GM23338 (cell line): Measurements from ENCODE around the gene TMBIM1.

Source experiments
- CREB1 ChIP-seq: fragments of 250-450 bp; sonication (Bioruptor Pico); IDR thresholded peaks from 2 replicates; pipeline ENCODE4 v1.5.0; 2020; ENCODE audit warnings: low read depth, mild to moderate bottlenecking, moderate library complexity
- EZH2phosphoT487 ChIP-seq: fragments of 200-600 bp; sonication (generic); IDR thresholded peaks from one replicate; pipeline ENCODE4 v1.8.1; 2018; ENCODE audit warnings: antibody characterized with exemption; ENCODE audit not compliant: unreplicated experiment
- JUNB ChIP-seq: IDR thresholded peaks from one replicate; pipeline ENCODE4 v1.6.1; 2016; ENCODE audit warnings: antibody characterized with exemption; ENCODE audit not compliant: unreplicated experiment
- POLR2AphosphoS5 ChIP-seq: IDR thresholded peaks from 2 replicates; pipeline ENCODE4 v1.6.1; 2016; ENCODE audit warnings: antibody characterized with exemption, low read depth
- ZNF114 ChIP-seq: fragments of 250-450 bp; sonication (Bioruptor Pico); IDR thresholded peaks from 2 replicates; pipeline ENCODE4 v1.5.0; 2020; ENCODE audit warnings: mild to moderate bottlenecking, moderate library complexity
- ZNF331 ChIP-seq: fragments of 250-450 bp; sonication (Bioruptor Pico); IDR thresholded peaks from 2 replicates; pipeline ENCODE4 v1.5.0; 2020; ENCODE audit warnings: low read depth, mild to moderate bottlenecking, moderate library complexity
- TF ChIP-seq, protein P1 (sequence below), 2 experiments: fragments of 200-600 bp in 1 of 2; sonication (generic) in 1 of 2; conservative IDR thresholded peaks; 2 replicates each; pipeline versions ENCODE4 v1.5.1 to v1.6.1; 2016 to 2017; ENCODE audit warnings: antibody characterized with exemption in 2 of 2, low read depth in 2 of 2, mild to moderate bottlenecking in 2 of 2, moderate library complexity in 1 of 2
- TF ChIP-seq, protein P2 (sequence below): fragments of 250-450 bp; sonication (Bioruptor Pico); IDR thresholded peaks from 2 replicates; pipeline ENCODE4 v1.5.0; 2020; ENCODE audit warnings: mild to moderate bottlenecking, moderate library complexity
- TF ChIP-seq, protein P3 (sequence below): IDR thresholded peaks from one replicate; pipeline ENCODE4 v1.6.1; 2018; ENCODE audit warnings: antibody characterized with exemption; ENCODE audit not compliant: unreplicated experiment

DNA sequence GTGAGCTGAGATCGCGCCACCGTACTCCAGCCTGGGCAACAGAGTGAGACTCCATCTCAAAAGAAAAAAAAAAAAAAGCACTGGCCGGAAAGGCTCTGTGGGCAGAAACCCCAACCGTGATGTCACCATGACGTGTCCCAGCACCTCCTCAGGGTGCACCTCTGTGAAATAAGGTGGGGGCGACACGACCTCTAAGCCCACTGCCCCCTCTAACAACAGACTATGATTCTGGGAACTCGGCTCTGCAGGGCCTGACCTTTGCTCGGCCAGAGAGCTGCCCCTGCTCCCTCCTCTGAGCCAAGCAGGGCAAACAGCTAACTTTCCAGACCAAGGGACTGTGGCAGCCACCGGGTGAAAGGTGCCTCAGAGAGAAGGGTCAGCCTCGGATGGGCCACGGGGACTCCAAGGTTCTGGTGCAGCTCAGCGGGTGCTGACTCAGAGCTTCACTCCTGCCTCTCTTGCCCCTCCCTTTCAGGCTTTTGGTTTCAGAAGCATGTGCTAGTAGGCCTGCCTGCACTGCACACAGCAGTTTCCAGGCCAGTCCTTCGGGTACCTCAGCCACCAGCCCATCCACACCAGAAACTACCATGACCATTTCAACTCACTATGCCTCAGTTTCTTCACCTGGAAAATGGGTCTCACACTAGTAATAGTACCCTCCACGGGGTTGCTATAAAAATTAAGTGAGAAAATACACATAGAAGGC is 8.0 kb downstream of the TMBIM1 start:
- TF ChIP-seq, protein P1, sequence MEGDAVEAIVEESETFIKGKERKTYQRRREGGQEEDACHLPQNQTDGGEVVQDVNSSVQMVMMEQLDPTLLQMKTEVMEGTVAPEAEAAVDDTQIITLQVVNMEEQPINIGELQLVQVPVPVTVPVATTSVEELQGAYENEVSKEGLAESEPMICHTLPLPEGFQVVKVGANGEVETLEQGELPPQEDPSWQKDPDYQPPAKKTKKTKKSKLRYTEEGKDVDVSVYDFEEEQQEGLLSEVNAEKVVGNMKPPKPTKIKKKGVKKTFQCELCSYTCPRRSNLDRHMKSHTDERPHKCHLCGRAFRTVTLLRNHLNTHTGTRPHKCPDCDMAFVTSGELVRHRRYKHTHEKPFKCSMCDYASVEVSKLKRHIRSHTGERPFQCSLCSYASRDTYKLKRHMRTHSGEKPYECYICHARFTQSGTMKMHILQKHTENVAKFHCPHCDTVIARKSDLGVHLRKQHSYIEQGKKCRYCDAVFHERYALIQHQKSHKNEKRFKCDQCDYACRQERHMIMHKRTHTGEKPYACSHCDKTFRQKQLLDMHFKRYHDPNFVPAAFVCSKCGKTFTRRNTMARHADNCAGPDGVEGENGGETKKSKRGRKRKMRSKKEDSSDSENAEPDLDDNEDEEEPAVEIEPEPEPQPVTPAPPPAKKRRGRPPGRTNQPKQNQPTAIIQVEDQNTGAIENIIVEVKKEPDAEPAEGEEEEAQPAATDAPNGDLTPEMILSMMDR (conservative IDR thresholded peaks at IDR 0.05; ENCODE audit: low read depth in 2 of 2) = no peak
- TF ChIP-seq ZNF114 (CRISPR knock-in tag) (no peak), POLR2AphosphoS5 (no peak), CREB1 (CRISPR knock-in tag) (no peak), EZH2phosphoT487 (no peak), JUNB (no peak), ZNF331 (no peak)
- TF ChIP-seq, protein P2, sequence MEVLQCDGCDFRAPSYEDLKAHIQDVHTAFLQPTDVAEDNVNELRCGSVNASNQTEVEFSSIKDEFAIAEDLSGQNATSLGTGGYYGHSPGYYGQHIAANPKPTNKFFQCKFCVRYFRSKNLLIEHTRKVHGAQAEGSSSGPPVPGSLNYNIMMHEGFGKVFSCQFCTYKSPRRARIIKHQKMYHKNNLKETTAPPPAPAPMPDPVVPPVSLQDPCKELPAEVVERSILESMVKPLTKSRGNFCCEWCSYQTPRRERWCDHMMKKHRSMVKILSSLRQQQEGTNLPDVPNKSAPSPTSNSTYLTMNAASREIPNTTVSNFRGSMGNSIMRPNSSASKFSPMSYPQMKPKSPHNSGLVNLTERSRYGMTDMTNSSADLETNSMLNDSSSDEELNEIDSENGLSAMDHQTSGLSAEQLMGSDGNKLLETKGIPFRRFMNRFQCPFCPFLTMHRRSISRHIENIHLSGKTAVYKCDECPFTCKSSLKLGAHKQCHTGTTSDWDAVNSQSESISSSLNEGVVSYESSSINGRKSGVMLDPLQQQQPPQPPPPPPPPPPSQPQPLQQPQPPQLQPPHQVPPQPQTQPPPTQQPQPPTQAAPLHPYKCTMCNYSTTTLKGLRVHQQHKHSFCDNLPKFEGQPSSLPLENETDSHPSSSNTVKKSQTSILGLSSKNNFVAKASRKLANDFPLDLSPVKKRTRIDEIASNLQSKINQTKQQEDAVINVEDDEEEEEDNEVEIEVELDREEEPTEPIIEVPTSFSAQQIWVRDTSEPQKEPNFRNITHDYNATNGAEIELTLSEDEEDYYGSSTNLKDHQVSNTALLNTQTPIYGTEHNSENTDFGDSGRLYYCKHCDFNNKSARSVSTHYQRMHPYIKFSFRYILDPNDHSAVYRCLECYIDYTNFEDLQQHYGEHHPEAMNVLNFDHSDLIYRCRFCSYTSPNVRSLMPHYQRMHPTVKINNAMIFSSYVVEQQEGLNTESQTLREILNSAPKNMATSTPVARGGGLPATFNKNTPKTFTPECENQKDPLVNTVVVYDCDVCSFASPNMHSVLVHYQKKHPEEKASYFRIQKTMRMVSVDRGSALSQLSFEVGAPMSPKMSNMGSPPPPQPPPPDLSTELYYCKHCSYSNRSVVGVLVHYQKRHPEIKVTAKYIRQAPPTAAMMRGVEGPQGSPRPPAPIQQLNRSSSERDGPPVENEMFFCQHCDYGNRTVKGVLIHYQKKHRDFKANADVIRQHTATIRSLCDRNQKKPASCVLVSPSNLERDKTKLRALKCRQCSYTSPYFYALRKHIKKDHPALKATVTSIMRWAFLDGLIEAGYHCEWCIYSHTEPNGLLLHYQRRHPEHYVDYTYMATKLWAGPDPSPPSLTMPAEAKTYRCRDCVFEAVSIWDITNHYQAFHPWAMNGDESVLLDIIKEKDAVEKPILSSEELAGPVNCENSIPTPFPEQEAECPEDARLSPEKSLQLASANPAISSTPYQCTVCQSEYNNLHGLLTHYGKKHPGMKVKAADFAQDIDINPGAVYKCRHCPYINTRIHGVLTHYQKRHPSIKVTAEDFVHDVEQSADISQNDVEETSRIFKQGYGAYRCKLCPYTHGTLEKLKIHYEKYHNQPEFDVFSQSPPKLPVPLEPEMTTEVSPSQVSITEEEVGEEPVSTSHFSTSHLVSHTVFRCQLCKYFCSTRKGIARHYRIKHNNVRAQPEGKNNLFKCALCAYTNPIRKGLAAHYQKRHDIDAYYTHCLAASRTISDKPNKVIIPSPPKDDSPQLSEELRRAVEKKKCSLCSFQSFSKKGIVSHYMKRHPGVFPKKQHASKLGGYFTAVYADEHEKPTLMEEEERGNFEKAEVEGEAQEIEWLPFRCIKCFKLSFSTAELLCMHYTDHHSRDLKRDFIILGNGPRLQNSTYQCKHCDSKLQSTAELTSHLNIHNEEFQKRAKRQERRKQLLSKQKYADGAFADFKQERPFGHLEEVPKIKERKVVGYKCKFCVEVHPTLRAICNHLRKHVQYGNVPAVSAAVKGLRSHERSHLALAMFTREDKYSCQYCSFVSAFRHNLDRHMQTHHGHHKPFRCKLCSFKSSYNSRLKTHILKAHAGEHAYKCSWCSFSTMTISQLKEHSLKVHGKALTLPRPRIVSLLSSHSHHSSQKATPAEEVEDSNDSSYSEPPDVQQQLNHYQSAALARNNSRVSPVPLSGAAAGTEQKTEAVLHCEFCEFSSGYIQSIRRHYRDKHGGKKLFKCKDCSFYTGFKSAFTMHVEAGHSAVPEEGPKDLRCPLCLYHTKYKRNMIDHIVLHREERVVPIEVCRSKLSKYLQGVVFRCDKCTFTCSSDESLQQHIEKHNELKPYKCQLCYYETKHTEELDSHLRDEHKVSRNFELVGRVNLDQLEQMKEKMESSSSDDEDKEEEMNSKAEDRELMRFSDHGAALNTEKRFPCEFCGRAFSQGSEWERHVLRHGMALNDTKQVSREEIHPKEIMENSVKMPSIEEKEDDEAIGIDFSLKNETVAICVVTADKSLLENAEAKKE (CRISPR knock-in tag) = no peak
- TF ChIP-seq, protein P3, sequence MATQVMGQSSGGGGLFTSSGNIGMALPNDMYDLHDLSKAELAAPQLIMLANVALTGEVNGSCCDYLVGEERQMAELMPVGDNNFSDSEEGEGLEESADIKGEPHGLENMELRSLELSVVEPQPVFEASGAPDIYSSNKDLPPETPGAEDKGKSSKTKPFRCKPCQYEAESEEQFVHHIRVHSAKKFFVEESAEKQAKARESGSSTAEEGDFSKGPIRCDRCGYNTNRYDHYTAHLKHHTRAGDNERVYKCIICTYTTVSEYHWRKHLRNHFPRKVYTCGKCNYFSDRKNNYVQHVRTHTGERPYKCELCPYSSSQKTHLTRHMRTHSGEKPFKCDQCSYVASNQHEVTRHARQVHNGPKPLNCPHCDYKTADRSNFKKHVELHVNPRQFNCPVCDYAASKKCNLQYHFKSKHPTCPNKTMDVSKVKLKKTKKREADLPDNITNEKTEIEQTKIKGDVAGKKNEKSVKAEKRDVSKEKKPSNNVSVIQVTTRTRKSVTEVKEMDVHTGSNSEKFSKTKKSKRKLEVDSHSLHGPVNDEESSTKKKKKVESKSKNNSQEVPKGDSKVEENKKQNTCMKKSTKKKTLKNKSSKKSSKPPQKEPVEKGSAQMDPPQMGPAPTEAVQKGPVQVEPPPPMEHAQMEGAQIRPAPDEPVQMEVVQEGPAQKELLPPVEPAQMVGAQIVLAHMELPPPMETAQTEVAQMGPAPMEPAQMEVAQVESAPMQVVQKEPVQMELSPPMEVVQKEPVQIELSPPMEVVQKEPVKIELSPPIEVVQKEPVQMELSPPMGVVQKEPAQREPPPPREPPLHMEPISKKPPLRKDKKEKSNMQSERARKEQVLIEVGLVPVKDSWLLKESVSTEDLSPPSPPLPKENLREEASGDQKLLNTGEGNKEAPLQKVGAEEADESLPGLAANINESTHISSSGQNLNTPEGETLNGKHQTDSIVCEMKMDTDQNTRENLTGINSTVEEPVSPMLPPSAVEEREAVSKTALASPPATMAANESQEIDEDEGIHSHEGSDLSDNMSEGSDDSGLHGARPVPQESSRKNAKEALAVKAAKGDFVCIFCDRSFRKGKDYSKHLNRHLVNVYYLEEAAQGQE = no peak
